Karpas-422 (cell line): ENCODE measurements around the gene ETV3L. TPM values are rescaled to one million over a fixed set of nuclear protein-coding genes. Genes with fewer than 3 reads are reported as not detected.

Experiments
- DNase-seq: peaks from one replicate; pipeline ENCODE4 v3.0.0-alpha.2; 2015
- H2AFZ ChIP-seq: fragments of 200-600 bp; sonication (generic); 2 replicates; pipeline ENCODE4 v1.6.1; 2014; ENCODE audit warnings: antibody characterized with exemption, low read length, mixed read lengths
- H3K27ac ChIP-seq: fragments of 200-600 bp; sonication (generic); 2 replicates; pipeline ENCODE4 v1.5.1; 2014; ENCODE audit warnings: mild to moderate bottlenecking, low read length, moderate library complexity
- H3K27me3 ChIP-seq: fragments of 200-600 bp; sonication (generic); 2 replicates; pipeline ENCODE4 v1.6.1; 2014; ENCODE audit warnings: low read length, mixed read lengths
- H3K36me3 ChIP-seq: fragments of 200-600 bp; sonication (generic); 2 replicates; pipeline ENCODE4 v1.6.1; 2014; ENCODE audit warnings: low read length, mixed read lengths; ENCODE audit not compliant: insufficient read depth
- H3K4me1 ChIP-seq: fragments of 200-600 bp; sonication (generic); 2 replicates; pipeline ENCODE4 v1.6.1; 2014; ENCODE audit warnings: mild to moderate bottlenecking, low read length, mixed read lengths
- H3K4me2 ChIP-seq: fragments of 200-600 bp; sonication (generic); 2 replicates; pipeline ENCODE4 v1.6.1; 2014; ENCODE audit warnings: low read length, low read depth, mild to moderate bottlenecking; ENCODE audit not compliant: poor library complexity, severe bottlenecking
- H3K4me3 ChIP-seq: fragments of 200-600 bp; sonication (generic); 2 replicates; pipeline ENCODE4 v1.5.1; 2014; ENCODE audit warnings: mild to moderate bottlenecking, antibody characterized with exemption, low read length, mixed read lengths
- H3K79me2 ChIP-seq: fragments of 200-600 bp; sonication (generic); 2 replicates; pipeline ENCODE4 v1.6.1; 2014; ENCODE audit warnings: mild to moderate bottlenecking, low read length, mixed read lengths
- H3K9ac ChIP-seq: fragments of 200-600 bp; sonication (generic); 2 replicates; pipeline ENCODE4 v1.6.0; 2014; ENCODE audit warnings: low read length
- H3K9me2 ChIP-seq: fragments of 200-600 bp; sonication (generic), shearing (Covaris generic); replicated peaks from 2 replicates; pipeline ENCODE4 v1.6.0; 2014; ENCODE audit warnings: mild to moderate bottlenecking, low read length, moderate library complexity; ENCODE audit not compliant: insufficient read depth
- H3K9me3 ChIP-seq: fragments of 300-700, 200-600 bp; sonication (generic); 2 replicates; pipeline ENCODE4 v1.6.1; 2014; ENCODE audit warnings: low read length, mixed read lengths
- H4K20me1 ChIP-seq: fragments of 200-600 bp; sonication (generic); 2 replicates; pipeline ENCODE4 v1.6.1; 2014; ENCODE audit warnings: mild to moderate bottlenecking, antibody characterized with exemption, low read length, low read depth; ENCODE audit not compliant: insufficient read depth
- total RNA-seq: library from RNA; depleted of rRNA; stranded (reverse); fragments of >200 nt; shearing (Covaris generic); gene quantifications from 2 replicates; pipeline ENCODE4 v1.2.3, GENCODE V29; 2014; ENCODE audit warnings: low replicate concordance

Gene ETV3L
- total RNA-seq, 1 experiment from 2014 or later: not detected

DNA sequence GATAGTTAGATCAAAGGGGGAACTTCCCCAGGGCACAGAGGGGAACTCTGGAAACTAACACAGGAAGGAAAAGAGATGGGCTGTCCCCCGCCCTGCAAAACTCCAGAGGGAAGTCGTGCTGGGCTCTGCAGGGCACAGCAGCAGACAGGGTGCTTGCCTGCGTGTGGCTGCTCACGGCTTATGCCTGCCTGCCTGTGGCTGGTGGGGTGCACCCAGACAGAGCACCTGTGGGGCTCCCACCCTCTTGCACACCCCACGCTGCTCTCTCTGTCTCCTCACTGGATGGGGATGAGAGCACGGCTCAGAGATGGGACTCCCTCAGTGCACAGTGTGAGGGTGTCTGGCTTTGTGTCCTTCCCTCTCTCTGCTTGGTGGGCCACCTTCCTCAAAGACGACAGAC is 13.5 kb upstream of the ETV3L start:
- H3K9ac ChIP-seq: no peak overlapping the region
- H3K4me2 ChIP-seq: no peak overlapping the region
- no peaks in the 10 kb centered on the region for H4K20me1 ChIP-seq
- no peaks in the 10 kb centered on the region for H3K36me3 ChIP-seq
- no peak overlapping the region for H2AFZ ChIP-seq
- no peak for DNase-seq
- no peaks in the 10 kb centered on the region for H3K27me3 ChIP-seq
- H3K27ac ChIP-seq: no peak overlapping the region
- H3K9me3 ChIP-seq: no peaks in the 10 kb centered on the region
- no peak overlapping the region for H3K4me3 ChIP-seq
- no peaks in the 10 kb centered on the region for H3K9me2 ChIP-seq
- no peaks in the 10 kb centered on the region for H3K79me2 ChIP-seq
- H3K4me1 ChIP-seq: peaks cover 12% of the 10 kb centered on the region

DNA sequence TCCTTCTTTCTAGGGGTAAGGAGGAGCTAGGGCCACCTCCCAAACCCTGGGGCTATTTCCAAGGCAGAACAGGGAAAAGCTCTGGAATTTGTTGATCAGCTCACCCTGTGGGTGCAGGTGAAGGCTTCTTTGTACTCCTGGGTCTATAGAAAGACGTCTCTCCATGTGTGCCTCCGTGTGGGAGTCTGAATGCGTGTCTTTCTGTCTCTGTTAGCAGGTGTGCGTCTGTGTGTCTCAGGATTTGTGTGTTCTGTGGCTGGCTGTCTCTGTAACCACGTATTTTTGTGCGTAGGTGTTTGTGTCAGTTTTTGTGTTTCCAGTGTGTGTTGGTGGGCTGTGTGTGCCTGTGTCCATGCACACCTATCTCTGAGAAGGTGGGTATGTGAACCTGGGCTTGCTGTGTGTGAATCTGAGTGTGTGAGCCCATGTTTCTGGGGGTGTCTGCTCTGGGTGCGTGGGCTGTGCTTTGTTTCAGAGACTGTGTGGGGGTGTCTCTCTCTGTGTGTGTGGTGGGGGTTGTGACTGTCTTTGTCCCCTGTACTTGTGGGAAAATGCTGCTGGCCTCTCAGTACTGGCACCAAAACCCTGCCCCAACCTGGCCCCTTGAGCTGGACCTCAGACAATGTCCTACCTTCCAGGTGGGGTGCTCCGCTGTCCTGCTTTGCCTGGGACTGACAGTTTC is 12.7 kb upstream of the ETV3L start:
- no peak overlapping the region for H3K4me2 ChIP-seq
- no peak overlapping the region for H3K4me3 ChIP-seq
- no peak overlapping the region for H2AFZ ChIP-seq
- no peaks in the 10 kb centered on the region for H3K79me2 ChIP-seq
- no peaks in the 10 kb centered on the region for H3K9me3 ChIP-seq
- no peaks in the 10 kb centered on the region for H3K27me3 ChIP-seq
- no peaks in the 10 kb centered on the region for H3K9me2 ChIP-seq
- no peak overlapping the region for H3K27ac ChIP-seq
- no peak overlapping the region for H3K9ac ChIP-seq
- DNase-seq: no peak
- H4K20me1 ChIP-seq: no peaks in the 10 kb centered on the region
- H3K36me3 ChIP-seq: no peaks in the 10 kb centered on the region
- peaks cover 6% of the 10 kb centered on the region for H3K4me1 ChIP-seq

DNA sequence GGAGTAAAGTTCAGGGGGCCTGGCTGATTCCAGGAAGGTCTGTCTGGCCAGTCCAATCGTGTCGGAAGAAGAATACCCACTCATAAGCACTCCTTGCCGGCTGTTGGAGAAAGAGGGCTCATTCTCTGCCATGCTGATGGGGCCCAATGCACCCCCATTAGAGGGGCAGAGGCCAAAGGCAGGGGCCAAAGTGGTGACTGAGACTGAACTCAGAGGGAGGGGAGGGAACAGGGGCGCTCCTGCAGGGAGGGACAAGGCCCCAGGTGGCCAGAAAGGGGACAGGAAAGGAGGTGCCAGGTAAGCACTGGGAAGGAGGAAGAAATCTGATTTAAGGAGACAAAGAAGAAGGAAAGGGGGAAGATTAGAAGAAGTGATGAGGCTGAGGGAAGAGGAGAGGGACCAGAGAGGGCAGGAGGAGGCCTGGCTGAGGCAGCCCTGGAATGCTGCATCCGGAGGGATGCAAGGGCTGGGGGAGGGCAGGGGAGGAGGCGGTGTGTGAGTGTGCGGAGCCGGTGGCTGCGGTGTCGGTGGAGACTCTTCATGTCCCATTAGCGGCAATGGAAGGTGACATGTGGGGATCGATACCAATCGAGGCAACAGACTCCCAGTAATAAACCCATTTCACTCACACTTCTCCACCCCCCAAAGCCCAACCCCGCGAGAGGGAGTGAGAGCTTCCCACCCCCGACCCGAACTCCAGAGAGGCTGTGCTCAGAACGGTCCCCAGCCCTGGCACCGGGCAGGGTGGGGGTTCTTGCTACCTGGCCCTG is 12.0 kb upstream of the ETV3L start:
- H3K4me3 ChIP-seq: no peak overlapping the region
- H3K27ac ChIP-seq: no peak overlapping the region
- no peaks in the 10 kb centered on the region for H3K36me3 ChIP-seq
- H4K20me1 ChIP-seq: no peaks in the 10 kb centered on the region
- H2AFZ ChIP-seq: no peak overlapping the region
- peaks cover 4% of the 10 kb centered on the region; the same call in 1 of the 2 replicates for H3K4me1 ChIP-seq
- H3K9ac ChIP-seq: no peak overlapping the region
- no peaks in the 10 kb centered on the region for H3K9me3 ChIP-seq
- no peak overlapping the region for H3K4me2 ChIP-seq
- H3K27me3 ChIP-seq: no peaks in the 10 kb centered on the region
- no peaks in the 10 kb centered on the region for H3K9me2 ChIP-seq
- DNase-seq: no peak
- H3K79me2 ChIP-seq: no peaks in the 10 kb centered on the region

DNA sequence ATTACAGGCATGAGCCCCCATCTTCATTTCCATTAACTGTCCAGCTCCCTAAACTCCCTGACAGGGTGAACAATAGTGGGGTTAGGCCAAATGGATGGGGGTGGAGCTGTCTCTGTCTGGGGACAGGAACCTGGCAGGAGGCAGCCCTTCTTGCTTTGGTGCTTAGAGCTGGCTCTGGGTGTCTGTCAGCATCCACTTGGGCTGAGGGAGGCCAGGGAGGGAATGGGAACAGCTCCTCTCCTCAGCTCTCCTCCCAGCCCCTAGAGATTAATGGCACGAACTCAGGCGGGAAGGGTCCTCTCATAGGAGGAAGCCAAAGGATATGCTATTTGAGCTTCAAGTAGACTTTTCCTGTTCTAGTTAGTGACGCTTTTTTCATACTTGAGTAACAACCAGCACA is 11.1 kb upstream of the ETV3L start:
- no peak overlapping the region for H3K4me2 ChIP-seq
- no peak overlapping the region for H3K27ac ChIP-seq
- DNase-seq: no peak
- H3K27me3 ChIP-seq: no peaks in the 10 kb centered on the region
- H3K4me1 ChIP-seq: peaks cover 4% of the 10 kb centered on the region; the same call in 1 of the 2 replicates
- H4K20me1 ChIP-seq: no peaks in the 10 kb centered on the region
- H3K9me2 ChIP-seq: no peaks in the 10 kb centered on the region
- H3K79me2 ChIP-seq: no peaks in the 10 kb centered on the region
- H3K9ac ChIP-seq: no peak overlapping the region
- no peak overlapping the region for H3K4me3 ChIP-seq
- H3K36me3 ChIP-seq: no peaks in the 10 kb centered on the region
- no peak overlapping the region for H2AFZ ChIP-seq
- no peaks in the 10 kb centered on the region for H3K9me3 ChIP-seq

DNA sequence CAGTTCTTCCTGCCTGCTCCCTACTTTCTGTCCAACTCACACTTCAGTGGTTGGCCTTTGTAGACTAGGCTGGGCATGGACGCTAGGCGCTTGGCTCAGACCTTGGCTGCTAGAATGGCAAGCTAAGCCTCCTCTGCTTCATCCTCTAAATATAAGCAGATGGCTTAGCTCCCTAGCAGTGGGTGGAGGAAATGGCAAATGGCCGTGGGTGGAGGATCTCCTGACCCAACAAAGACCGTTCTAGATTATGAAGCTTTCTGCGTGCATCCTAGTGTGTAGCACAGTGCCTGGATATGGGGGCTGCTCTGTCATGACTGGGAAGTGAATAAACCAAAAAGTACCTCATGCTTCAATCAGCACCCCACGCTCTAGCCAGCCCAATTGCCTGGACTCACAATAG is 10.4 kb upstream of the ETV3L start:
- Histone ChIP-seq H3K9ac (no peak overlapping the region), H3K27ac (no peak overlapping the region), H3K4me1 (peaks cover 4% of the 10 kb centered on the region; the same call in 1 of the 2 replicates), H3K9me2 (no peaks in the 10 kb centered on the region), H3K27me3 (no peaks in the 10 kb centered on the region), H3K79me2 (no peaks in the 10 kb centered on the region), H2AFZ (no peak overlapping the region), H3K4me2 (no peak overlapping the region), H3K9me3 (no peaks in the 10 kb centered on the region), H3K36me3 (no peaks in the 10 kb centered on the region), H4K20me1 (no peaks in the 10 kb centered on the region), H3K4me3 (no peak overlapping the region)
- no peak for DNase-seq

DNA sequence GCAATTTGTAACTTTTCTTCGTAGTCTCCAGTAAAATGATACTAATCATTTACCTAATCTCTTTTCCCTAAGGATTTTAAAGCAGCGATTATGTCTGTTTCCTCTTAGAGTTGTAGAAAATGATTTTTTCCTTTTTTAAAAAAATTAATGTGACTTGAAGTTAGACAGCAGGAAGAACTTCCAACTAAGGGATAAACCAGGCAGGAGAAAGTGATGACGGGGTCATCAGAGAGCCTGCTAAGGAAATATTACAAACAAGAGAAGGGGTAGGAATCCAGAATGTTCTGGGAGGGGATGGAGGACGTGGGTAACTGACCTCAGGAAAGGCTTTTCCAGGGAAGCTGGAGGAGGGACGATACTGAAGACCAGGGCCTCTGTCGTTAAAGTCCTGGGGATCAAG is 8.8 kb upstream of the ETV3L start:
- Histone ChIP-seq H3K27ac (no peak overlapping the region), H3K9ac (no peak overlapping the region), H3K27me3 (no peaks in the 10 kb centered on the region), H3K9me2 (no peaks in the 10 kb centered on the region), H3K36me3 (no peaks in the 10 kb centered on the region), H3K4me1 (peaks cover 4% of the 10 kb centered on the region; the same call in 1 of the 2 replicates), H3K4me3 (no peak overlapping the region), H2AFZ (no peak overlapping the region), H4K20me1 (no peaks in the 10 kb centered on the region), H3K4me2 (no peak overlapping the region), H3K79me2 (no peaks in the 10 kb centered on the region), H3K9me3 (no peaks in the 10 kb centered on the region)
- no peak for DNase-seq

DNA sequence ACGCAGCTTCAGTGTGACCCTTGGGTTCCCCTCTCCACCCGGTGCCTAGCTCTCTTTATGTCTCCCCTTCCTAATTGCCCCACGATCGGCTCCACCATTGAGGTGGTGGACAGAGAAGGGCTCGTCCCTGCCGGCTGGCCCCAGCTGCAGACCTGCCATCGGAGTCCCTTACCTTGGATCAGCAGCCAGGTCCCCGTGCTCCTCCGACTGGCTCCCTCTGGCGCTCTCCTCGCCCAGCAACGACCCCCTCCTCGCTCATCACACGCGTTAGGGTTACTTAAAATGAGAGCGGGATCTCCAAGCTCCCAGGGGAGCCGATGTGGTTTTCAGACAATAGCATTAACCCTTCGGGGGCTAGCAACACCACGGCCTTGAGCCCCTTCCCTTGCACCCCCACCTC is 8.1 kb upstream of the ETV3L start:
- DNase-seq: no peak
- Histone ChIP-seq H3K9me3 (no peaks in the 10 kb centered on the region), H3K27me3 (no peaks in the 10 kb centered on the region), H4K20me1 (no peaks in the 10 kb centered on the region), H3K4me1 (peaks cover 4% of the 10 kb centered on the region; the same call in 1 of the 2 replicates), H3K36me3 (no peaks in the 10 kb centered on the region), H2AFZ (no peak overlapping the region), H3K79me2 (no peaks in the 10 kb centered on the region), H3K9ac (no peak overlapping the region), H3K4me2 (no peak overlapping the region), H3K27ac (no peak overlapping the region), H3K9me2 (no peaks in the 10 kb centered on the region), H3K4me3 (no peak overlapping the region)

DNA sequence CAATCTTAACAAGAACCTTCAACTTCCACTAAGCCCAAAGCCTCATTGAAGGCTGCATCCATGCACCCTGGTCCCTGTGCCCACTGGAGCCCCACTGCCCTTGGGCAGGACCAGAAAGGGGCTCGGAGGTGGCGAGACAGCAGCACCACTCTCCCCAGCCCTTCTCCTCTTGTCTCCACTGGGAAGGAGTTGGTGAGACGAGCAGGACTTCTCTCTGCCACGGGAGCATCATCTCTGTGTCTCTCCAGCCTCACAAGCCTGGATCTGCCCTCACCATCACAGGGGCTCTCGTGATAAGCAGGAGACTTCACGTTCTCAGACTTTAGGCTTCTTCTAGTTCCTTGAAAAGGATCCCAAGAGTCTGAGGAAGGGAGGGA is 7.2 kb upstream of the ETV3L start:
- no peak overlapping the region for H3K9ac ChIP-seq
- H3K4me1 ChIP-seq: peaks cover 4% of the 10 kb centered on the region; the same call in 1 of the 2 replicates
- no peak for DNase-seq
- no peaks in the 10 kb centered on the region for H3K79me2 ChIP-seq
- no peaks in the 10 kb centered on the region for H4K20me1 ChIP-seq
- no peak overlapping the region for H3K27ac ChIP-seq
- H2AFZ ChIP-seq: no peak overlapping the region
- H3K4me2 ChIP-seq: no peak overlapping the region
- no peaks in the 10 kb centered on the region for H3K27me3 ChIP-seq
- no peaks in the 10 kb centered on the region for H3K9me3 ChIP-seq
- no peaks in the 10 kb centered on the region for H3K36me3 ChIP-seq
- no peaks in the 10 kb centered on the region for H3K9me2 ChIP-seq
- H3K4me3 ChIP-seq: no peak overlapping the region
